CD4-positive, alpha-beta T cell treated with Interleukin-1 beta for 1 hour (primary cell): ENCODE data around the gene HSD3B1.
A peak's percentile ranks its signal among the peaks of the same experiment; 100 is the strongest.
"Not testable (repeated sequence)": the region's sequence is repeated elsewhere in the genome, so short reads cannot be mapped to it uniquely, and the experiment has no call there.

Source experiments
- DNase-seq, 2 donors: peaks; one replicate each; pipeline ENCODE4 v3.0.0-alpha.2; 2020 to 2022

The HSD3B1 gene

DNA sequence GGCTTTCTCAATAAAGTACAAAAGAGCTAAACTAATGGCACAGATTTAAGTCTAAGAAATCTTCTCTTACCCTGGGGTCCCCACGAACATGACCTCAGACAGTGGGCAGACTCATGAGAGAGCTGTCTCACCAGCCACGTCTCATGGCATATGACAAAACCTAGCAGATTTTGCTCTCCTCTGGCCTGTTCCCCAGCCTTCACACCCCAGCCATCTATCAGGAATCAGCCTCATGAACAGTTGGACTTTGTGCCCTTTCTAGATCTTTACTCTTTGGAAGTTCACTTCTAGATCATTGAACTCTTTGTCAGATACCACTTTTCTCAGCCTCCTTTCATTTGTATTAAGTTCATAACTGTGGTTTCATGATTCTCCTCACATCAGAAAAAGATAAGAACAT lies 14.2 kb upstream of the HSD3B1 start:
- DNase-seq = no peak

DNA sequence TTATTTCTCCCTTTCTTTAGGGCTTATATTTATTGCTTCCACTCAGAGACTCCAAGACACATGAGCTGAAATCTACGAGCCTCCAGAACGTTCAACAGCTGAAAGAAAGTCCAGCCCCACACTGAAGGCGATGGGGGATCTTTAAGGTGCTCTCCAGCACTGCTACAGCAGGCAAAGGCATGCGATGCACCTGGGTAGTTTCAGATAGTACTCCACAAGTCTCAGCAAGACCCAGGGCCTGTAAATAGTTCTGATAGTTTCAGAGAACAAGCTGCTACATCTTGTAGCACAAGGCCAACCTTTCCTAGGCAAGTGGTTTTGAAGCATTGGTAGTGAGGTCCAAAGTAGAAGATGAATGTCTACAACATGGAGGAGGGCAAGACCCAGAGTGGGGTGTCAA lies 2.2 kb upstream of the HSD3B1 start:
- DNase-seq = no peak

- no peak for DNase-seq
These were observed 3.0 kb downstream of the HSD3B1 start for GRCh38 chr1:119510046-119510445.

DNA sequence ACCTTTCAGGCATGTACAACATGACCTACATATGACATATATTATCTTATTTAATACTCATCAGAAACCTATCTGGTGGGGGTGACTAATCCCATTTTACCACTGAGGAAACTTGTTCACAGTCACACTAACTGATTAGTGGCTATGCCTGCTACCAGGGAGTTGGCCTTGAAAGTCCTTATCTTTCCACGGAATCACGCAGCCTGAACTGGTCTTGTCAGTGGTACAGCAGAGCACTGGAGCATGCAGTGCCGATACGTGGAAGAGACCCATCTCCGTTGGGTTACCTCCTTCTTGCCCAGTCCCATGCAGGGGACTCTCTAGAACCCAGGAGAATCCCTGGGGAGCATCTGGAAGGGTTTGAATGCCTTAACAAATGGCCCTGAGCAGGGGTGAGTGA lies 8.2 kb downstream of the HSD3B1 start:
- DNase-seq = no peak

GRCh38 chr1:119516247-119516646 lies 9.2 kb downstream of the HSD3B1 start:
- DNase-seq = no peak

GRCh38 chr1:119516680-119517079 lies 9.7 kb downstream of the HSD3B1 start:
- no peak for DNase-seq

DNA sequence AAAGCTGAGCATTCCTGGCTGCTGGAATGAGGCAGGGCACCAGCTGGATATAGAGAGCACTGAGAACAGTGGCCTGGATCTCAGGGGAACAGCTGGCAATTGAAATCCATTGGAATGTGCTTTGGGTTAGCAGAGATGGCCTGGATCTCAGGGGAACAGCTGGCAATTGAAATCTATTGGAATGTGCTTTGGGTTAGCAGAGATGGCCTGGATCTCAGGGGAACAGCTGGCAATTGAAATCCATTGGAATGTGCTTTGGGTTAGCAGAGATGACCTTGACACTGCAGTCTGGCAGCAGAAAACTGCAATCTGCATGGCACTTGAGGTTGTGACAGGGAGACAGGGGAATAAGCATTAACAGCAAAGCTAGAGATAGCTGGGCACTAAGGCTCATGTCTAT lies 10.7 kb downstream of the HSD3B1 start:
- not testable (repeated sequence) for DNase-seq

DNA sequence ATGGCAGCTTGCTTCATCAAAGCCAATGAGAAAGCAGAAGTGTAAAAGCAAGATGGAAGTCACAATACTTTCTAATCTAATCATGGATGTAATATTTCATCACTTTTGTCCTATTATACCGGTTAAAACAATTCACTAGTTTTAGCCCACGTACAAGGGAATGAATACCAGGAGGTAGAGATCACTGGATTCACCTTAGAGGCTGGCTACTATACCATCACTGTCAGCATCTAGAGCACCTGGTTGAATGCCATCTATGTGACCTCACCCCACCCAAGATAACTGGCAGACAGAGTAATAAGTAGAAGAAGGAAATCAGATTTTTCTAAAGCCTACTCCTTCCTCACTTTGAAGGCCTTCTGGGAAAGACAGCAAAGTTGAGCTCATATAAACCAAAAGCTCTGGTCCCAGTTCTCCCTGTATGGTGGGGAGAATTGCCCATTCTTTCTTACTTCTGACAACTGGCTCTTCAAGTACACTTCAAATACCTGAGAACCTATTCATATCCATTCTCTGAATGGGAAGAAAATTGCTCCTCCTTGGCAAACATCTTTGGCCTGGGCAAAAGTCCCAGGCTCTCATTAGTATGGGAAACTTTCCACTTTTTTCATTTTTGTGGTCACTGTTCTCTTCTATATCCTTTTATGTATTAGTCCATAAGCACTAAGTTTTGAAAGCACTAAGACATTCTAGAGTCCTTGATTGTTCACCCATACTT lies 24.8 kb downstream of the HSD3B1 start:
- DNase-seq = no peak

GRCh38 chr1:119532324-119532910 lies 25.4 kb downstream of the HSD3B1 start:
- DNase-seq = no peak

GRCh38 chr1:119535381-119535780 lies 28.4 kb downstream of the HSD3B1 start:
- no peak for DNase-seq

DNA sequence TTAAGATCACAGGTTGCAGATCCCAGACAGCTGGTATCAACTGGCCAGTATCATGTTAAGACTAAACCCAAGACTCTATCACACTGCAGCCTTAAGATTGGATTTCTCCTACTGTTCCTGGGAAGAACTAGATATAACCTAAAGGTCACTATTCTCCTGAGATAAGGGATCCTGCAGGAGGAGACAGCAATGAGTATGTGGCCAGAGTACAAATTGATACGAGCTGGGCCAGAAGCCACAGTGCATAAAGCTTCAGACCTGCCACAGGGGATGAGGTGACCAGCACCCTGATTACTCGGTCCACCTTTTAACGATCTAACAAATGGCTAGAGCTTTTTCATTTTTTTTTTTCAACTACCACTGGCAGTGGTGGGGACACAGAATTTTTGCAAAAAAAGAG lies 31.0 kb downstream of the HSD3B1 start:
- DNase-seq = no peak

DNA sequence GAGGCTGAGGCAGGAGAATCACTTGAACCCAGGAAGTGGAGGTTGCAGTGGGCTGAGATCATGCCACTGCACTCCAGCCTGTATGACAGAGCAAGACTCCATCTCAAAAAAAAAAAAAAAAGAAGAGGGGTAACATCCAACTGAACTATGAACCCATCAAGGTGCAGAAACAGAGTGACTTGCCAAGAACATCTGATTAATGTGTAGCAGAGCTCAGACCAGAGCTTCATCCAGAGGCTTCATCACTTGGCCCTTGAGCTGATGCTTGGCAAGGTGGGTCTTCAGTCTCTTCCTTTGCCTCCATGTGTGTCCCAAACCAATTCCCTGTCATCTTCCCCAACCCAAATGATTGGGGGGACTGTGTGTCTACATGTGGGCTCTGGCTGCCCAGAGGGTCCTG lies 32.6 kb downstream of the HSD3B1 start:
- no peak for DNase-seq

DNA sequence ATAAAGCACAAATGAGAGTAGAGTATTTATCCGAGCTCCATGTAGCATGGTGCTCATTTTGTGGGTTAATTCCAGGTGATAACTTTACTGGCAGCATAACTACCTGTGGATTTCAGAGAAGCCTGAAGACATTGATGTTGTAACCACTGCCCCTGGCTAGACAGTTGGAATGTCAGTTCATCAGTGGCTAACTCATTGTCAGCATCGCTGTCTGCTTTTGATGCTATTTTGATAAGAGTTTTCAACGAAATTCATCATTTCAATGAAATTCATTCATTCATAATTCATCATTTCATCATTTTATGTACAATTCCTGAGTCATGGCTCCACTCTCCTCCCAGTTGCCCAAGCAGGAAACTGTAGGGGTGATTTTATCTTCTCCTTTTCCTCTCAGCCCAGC lies 34.4 kb downstream of the HSD3B1 start:
- DNase-seq = no peak

DNA sequence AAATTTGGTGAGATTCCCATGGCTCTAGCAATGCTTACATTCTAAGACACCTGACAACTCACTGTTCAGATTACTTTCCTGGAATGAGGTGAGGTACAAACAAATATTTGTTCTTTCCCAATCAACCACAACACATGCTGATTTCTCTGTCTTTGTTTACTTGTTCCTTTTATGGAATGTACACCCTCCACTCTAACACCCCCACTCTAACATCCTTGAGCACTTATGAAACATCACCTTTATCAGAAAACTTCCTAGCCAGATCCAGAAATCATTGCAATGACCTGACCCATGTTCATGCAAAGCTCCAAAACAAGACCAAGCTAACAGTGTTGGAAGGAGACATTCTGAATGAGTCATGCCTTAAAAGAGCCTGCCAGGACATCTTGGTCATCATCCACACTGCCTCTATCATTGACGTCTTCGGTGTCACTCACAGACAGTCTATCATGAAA lies 35.5 kb downstream of the HSD3B1 start:
- no peak for DNase-seq

DNA sequence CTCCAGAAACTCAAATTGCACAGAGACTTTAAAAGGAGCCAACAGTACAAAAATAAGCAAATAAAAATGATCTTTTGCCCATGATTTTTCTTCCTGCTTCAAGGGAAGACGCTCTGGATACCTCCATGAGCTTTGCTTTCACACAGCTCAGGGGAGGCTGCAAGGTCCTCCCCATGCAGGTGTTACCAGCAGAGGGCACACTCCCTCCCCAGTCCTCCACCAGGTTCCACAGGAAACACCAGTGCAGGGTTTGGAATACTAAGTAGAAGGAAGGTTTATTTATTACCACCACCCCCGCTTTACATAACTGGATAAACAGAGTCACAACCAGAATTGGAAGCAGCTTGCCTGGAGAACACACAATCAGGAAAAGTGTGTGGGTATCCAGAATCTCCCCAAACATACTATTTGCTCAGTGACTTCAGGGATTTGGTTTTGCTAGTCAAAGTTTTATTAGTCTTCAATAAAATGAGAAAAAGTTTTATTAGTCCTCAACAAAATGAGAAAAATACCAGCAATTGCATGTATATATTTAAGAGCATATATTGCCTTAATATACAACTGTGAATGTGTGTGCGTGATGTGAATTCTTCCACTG lies 37.3 kb downstream of the HSD3B1 start:
- no peak for DNase-seq

- DNase-seq = no peak
These were observed 39.6 kb downstream of the HSD3B1 start for GRCh38 chr1:119546641-119547040.

DNA sequence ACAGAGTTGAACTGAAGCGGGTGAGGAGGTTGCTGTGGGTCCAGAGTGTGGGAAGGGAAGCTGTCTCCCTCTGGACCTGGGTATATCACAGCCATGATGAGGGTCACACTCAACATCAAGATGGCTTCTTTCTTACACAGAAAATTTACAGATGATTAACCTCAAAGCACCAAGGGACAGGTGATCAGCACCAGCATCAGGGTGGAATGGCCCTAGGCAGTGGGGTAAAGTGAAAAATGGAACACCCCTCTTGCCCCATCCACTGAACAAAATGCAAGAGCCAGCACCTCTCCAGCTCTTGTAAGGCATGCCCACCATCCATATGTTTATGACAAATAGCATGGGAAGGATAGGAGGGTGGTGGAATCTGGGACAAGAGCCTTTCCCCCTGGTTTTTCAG lies 40.3 kb downstream of the HSD3B1 start:
- no peak for DNase-seq

DNA sequence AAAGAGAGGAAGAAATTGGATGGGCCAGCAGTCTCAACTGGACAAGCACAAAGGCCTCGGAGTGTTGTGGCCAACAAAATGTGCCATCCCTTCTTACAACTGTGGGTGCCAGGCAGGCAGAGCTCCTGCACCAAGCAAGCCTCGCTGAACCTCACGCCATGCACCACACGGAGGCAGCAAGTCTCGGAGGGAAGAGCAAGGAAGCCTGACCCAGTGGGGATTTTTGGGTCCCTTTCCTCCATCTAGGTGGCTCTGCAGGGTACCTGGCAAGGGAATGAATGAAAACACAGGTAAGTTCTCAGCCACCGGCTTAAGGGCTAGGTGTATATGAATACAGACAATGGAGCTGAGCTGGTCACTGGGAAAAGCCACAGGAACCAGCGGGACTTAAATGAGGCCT lies 40.8 kb downstream of the HSD3B1 start:
- DNase-seq = no peak

GRCh38 chr1:119549719-119550132 lies 42.7 kb downstream of the HSD3B1 start:
- DNase-seq = peak; percentile 13 to 50

DNA sequence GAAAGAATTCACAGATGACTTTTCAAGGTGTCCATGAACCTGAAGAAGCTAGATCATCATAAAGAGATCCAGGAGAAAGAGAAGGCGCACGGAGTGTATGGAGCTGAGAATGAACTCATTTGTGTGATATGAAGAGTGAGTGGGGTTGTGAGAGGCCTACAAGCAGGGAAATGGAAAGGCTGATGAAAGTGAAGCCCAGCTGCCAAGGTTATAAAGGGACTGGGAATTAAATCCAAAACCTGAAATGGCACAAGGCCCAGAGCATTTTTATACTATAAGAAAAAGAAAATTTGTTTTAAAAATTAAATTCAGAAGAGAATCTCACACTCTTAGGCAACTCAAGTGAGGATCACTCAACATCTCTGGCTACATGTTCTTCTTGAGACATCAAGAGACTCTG lies 43.4 kb downstream of the HSD3B1 start:
- no peak for DNase-seq

GRCh38 chr1:119551218-119551617 lies 44.2 kb downstream of the HSD3B1 start:
- no peak for DNase-seq

- DNase-seq = not testable (repeated sequence)
These were observed 45.6 kb downstream of the HSD3B1 start for GRCh38 chr1:119552656-119553055.

DNA sequence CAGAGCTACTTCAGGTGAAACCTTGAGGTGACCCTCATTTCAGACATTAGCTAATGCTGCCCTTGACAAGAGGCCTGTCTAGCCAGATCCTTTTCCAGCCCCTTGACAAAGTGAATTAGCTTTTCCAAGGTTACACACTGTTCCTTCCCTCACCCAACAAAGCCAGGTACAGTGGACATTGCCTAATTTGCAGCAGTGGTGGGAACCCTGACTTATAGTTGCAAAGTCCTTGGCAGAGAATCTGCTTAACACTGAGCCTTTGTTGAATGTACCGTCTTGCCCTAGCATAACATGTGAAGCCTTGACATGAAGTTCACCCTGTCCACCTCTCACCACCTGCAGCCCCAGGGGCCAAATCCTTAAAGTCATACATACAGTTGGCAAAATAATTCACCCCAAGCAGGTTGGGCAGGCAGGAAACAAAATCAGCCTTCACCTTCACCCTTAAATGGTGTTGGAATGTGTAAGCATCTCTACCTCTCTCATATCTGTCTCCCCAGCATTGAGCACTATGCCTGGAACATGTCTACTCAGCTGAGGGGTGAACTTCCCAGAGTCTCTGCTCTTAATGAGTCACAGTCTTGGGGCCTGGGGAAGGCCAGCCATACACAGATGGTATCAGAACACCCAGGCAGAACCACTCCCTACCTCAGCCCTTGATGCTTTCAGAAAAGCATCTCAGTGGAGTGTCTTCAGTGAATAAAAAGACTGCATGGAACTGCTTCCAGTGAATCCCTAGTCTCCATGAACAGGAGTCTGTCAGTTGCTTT lies 46.5 kb downstream of the HSD3B1 start:
- not testable (repeated sequence) for DNase-seq

- no peak for DNase-seq
These were observed 47.2 kb downstream of the HSD3B1 start for GRCh38 chr1:119554183-119554582.
